HL-60/S4 (cell line): Measurements from ENCODE around the gene OTULIN.

Experiments used
- in situ Hi-C: fragments of 300-500 bp; cut with MboI; formaldehyde crosslinking; loops from 2 replicates; pipeline ENCODE4 v1.14.3; 2022; ENCODE audit warnings: low sequenced_read_pairs

OTULIN gene

GRCh38 chr5:14667770-14668169 lies 3.3 kb downstream of the OTULIN start:
- in situ Hi-C loops = no loop called here

GRCh38 chr5:14668181-14668591 lies 3.7 kb downstream of the OTULIN start:
- in situ Hi-C loops = no loop called here

DNA sequence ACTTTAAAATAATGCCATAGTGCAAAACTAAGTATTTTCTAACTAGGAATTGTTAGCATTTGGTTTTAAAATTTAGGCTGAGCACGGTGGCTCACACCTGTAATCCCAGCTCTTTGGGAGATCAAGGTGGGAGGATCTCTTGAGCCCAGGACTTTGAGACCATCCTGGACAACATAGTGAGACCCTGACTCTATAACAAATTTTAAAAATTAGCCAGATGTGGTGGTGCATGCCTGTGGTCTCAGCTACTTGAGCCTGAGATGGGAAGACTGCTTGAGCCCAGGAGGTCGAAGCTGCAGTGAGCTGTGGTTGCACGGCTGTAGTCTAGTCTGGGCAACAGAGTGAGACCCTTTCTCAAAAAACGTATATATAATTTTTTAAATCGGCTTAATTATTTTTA lies 4.9 kb downstream of the OTULIN start:
- in situ Hi-C loops = no loop called here

- in situ Hi-C loops = no loop called here
These were observed 5.5 kb downstream of the OTULIN start for GRCh38 chr5:14669975-14670374.

- in situ Hi-C loops = no loop called here
These were observed 6.9 kb downstream of the OTULIN start for GRCh38 chr5:14671414-14671813.

DNA sequence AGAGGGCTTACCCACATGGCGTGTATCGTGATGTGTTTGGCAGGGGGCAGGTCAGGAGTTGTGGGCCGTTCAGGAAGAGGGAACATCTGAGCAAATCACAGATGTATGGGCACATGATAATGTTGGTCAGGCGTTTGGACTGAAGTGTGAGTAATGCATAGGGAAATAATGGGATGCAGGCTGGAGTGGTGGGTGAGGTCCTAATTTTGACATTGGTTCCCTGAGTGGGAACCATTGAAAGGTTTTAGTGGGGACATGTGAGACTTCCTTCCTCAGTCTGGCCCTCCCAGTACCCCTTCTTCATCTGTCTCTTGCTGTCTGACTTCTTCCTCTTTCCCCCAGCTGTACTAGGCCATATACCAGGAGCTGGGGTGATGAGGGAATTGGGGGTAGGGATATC lies 7.6 kb downstream of the OTULIN start:
- in situ Hi-C loops = no loop called here

GRCh38 chr5:14672484-14673394 lies 8.2 kb downstream of the OTULIN start:
- in situ Hi-C loops = no loop called here

DNA sequence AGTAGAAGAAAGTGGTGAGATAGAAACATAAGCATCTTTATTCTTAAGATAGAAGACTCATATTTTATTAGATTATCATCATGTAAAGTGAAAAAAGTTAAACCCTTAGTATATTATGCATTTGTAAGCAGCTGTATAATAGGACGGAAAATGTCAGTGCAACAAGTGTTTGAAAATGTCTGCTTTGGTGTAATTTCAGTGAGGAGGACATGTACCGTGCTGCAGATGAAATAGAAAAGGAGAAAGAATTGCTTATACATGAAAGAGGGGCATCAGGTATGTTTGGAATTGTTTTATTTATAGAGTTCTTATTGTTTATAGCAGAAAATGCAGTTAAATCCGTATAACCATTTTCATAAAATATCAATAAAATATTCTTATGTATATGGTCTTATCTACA lies 8.9 kb downstream of the OTULIN start:
- in situ Hi-C loops = no loop called here

GRCh38 chr5:14674983-14675854 lies 10.7 kb downstream of the OTULIN start:
- in situ Hi-C loops = no loop called here

- in situ Hi-C loops = no loop called here
These were observed 11.4 kb downstream of the OTULIN start for GRCh38 chr5:14675865-14676300.

DNA sequence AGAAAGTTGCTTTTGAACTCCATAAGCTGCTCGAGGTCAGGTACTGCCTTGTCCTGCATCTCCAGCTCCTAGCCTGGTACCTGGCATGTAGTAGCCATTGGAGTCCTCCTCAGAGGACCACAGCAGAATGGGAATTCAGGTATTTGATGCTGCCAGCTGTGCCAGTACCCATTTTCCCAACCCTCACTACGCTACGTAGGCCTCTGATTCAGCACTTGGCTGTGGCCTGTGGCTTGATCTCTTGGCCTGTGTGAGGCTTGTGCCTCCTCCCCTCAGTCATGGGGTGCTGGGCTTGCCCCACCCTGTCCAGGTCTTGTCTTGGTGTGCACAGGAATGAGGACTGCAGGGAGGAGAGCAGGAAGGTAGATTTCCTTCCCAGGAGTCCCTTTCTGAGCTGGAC lies 11.8 kb downstream of the OTULIN start:
- in situ Hi-C loops = no loop called here

DNA sequence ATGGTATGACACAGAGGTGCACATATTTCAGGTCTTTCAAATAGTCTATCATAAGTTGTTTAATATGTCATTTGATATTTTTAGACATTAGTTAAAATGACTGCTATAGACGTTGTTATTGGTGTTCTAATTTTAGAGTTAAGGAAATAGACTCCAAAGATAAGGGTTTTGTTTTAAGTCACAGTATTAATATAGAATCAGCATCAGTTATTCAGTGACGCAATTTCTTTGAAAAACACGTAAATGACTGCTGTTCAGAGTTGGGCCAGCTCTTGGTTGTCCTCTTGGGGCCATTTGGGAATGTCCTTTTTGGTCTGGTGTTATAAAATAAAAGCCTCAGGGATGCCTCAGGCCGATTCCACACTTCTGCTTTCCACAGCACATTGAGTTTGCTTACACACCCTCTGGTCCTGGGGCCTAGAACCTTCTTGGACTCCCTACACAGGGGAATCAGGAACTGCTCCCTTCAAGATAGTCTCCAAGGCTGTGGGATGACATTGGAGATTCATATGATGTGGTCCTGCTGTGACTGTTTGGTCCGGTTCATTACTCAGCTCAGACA lies 14.3 kb downstream of the OTULIN start:
- in situ Hi-C loops = no loop called here

DNA sequence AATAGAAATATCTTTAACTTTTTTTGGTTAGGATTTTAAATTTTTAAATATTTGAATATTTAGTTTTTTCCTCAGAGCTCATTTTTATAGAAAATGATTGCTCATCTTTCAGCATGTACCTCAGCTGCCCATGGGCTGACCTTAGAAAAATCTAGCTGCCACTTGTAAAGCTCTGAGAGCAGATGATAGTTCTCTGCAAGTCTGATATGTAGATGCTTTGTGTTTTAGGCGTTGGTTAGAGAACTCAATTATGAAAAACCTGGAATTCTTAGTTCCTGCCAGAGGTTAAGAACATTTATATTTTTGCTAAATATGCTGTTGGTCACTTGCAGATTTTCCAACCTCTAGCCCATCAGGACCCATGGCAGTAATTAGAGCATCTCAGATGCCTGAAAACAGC lies 15.1 kb downstream of the OTULIN start:
- in situ Hi-C loops = no loop called here

GRCh38 chr5:14681236-14681752 lies 16.8 kb downstream of the OTULIN start:
- in situ Hi-C loops = no loop called here

DNA sequence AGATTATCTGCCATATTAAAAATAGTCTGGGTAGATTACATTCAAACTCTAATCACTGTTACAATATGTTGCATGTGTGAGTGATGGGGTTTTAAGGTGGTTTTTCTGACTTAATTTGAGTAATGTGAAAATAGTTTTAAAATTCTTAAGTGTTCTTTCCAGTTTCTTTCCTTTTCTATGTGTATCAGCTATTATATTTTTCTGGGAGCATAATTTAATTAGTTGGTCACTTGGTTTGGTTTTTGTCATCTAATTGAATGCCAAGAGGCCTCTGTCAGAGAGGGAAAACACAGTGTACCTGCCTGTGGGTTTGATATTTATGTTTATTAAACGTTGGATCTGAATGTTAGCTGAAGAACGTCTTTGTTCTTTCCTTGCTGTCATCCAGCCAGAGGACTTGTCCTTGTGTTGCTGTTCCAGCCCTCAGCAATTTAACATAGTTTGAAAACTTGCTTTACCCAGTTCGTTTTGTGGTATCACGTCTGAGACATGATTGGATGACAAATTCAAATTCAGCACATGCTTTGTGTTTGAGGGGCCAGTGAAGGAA lies 19.5 kb downstream of the OTULIN start:
- in situ Hi-C loops = no loop called here

DNA sequence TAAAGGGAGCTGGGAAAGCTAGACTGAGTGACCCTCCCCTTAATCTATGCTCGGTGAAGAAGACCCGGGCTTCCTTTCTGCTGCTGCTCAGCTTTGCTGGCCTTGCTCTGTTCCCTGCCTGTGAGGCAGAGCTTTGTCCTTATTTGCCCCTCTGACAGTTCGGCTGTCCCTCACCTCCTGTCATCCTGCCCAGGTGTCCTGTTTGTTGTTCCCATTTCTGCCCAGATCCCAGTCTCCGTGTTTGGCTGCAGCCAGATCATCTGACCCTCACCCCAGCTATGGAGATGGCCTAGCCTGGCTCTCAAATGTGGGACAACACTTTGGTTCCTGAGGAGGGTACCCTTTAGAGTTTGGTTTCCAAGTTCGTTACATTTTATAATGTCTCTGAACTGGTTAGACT lies 20.2 kb downstream of the OTULIN start:
- in situ Hi-C loops = no loop called here

DNA sequence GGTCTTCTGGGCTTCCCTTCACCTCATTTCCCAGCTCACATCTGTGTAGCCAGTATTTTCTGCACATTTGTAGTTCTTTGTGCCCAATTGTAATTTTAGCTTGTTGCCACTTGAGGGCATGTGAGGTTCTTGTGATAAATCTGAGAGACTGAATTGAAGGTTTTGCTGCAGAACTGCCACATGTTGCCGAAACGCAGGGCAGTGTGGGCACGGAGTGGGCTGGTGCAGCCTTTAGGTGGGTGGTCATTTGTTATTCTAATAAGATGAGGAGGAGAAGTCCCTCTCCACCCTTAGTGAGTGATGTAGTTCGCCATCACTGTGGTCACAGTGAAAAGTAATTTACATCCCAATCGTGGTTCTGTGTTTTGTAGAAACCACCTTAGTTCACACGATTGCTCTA lies 21.2 kb downstream of the OTULIN start:
- in situ Hi-C loops = no loop called here

- in situ Hi-C loops = no loop called here
These were observed 22.0 kb downstream of the OTULIN start for GRCh38 chr5:14686517-14686916.

DNA sequence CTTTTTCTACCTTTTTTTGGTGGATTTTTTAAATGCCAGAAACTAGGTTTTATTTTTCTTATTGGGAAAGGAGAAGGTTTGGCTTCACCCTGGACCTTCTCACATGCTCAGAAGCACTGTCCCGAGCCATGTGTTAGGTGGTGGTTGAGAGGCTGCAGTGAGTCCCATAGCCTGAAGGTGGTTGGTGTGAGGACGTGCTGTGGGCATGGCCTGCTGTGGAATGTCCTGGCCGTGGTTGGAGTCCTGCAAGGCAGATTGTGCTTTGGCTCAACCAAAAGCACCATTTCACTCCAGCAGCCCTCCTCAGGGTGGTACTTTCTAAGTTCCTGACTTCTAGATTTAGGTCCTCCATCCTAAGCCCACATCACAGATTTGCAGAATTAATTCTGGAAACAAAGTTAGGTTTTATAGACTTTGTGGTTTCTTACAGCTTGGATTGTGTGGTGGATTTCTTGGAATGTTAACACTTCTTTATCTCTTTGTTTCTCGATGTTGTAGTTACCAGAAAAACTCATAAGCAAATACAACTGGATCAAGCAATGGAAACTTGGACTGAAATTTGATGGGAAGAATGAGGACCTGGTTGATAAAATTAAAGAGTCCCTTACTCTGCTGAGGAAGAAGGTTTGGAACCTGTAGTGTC lies 22.6 kb downstream of the OTULIN start:
- in situ Hi-C loops = no loop called here

- in situ Hi-C loops = no loop called here
These were observed 28.6 kb downstream of the OTULIN start for GRCh38 chr5:14693070-14693469.
